CD4-positive, alpha-beta T cell treated with Interleukin-15 for 1 hour (primary cell): ENCODE measurements around the gene ARHGAP42.

ENCODE experiments used
- DNase-seq: peaks from one replicate; pipeline ENCODE4 v3.0.0-alpha.2; 2020

ARHGAP42 gene

GRCh38 chr11:100808904-100809491, 121.9 kb downstream of the ARHGAP42 start:
- no peak for DNase-seq

DNA sequence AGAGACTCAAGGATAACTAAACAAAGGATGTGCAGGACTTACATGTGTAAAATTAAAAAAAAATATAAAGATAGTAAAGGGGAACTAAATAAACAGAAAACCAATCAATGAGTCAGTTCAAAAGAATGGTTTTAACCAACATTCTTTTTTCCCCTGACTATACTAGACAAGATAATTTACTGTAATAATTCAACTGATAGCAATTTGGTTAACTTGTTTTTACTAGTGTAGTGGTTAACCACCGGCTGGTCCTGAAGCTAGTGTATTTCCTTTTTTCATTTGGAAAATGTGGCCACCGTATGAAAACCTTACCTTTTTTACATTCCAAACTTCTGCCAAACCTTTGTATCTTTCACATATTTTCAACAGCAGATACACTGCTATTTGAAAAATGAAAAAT, 123.1 kb downstream of the ARHGAP42 start:
- no peak for DNase-seq

GRCh38 chr11:100810666-100811065, 123.6 kb downstream of the ARHGAP42 start:
- no peak for DNase-seq

DNA sequence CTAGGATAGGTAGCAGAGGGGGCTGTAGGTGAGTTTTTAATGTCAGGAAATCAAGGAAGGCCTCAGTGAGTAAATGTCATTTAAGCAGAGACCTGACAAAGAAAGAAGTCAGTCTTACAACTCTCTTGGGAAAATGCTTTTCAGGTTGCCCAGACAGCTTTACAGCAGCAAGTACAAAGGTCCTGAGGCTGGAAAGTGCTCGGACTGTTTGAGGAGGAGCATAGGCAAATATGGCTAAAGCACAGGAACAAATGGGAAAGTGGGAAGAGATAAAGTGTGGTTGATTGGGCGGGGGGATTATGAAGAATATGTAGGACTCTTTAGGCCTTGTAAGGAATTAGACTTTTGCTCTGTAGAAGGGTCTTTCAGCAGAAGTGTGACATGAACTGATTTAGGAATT, 125.4 kb downstream of the ARHGAP42 start:
- no peak for DNase-seq

- DNase-seq: no peak
Observed at GRCh38 chr11:100815787-100816330, 128.8 kb downstream of the ARHGAP42 start.

DNA sequence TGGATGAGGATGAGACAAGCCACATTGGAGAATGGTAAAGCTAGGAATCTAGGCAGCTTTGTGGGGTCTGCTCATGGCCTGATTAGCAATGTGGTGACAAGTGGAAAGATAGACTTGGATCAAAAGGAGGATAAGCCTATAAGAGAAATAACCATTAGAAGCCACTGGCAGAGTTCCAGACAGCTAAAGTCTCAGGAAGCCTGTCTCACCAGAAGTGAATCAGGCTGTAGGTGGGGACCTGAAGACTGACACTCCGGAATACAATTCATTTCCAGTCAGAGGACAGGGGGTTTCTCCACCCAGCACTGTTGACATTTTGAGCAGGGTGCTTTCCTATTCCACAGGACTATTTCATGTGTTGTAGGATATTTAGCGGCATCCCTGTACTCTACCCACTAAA, 129.7 kb downstream of the ARHGAP42 start:
- DNase-seq: no peak

- DNase-seq: no peak
Observed at GRCh38 chr11:100817620-100818019, 130.5 kb downstream of the ARHGAP42 start.

DNA sequence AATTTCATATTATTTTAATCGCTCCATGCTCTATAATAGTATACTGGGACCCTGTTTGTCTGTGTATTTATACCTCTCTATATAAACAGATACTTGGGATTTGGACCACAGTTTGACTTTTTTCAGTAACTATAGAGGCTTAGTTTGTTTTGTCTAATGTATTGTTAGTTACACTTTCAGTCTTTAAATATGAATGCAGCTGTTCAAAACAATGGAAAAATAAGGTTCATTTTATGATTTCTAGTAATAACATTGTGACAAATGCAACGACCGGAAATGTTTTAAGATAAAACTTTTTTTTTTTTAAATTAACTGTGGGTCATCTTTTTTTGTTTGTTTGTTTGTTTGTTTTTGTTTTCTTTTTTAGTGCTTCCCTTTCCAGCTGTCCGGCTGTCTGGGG, 133.5 kb downstream of the ARHGAP42 start:
- no peak for DNase-seq

DNA sequence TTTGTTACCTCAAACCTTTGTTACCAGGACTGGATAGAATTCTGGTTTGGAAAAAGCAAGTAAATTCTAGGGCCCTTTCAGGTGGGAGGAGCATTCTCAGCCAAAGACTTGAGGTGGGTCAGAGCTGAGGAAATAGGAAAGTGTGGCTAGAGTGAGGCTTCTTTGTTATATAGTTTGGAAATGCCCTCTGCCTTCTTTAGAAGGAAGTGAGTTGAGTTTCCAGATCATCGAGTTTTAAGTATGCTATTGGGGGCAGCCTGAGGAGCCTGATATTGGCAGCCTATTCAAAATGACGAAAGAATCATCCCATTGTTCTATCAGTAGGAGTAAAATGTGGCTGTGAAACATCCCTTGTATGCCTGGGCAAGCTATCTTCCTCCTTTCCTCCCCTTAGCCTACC, 134.1 kb downstream of the ARHGAP42 start:
- no peak for DNase-seq

DNA sequence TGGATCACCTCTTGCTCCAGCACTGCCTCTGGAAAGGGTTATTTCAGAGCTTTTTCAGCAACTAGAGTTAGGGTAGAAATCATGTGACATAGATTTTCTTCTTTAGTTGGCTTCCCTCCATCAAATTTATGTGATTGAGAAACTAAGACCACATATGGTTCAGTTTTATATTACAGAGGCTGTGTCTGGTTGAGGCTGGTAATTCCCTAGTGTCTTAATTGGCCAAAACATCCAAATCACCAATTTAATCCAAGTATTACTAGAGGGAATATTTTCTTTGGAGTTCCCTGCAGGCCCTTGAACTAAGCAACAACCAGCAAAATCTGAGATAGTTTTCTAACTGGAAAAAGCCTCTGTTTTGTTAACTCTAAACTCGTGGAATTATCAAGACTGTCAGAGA, 136.3 kb downstream of the ARHGAP42 start:
- no peak for DNase-seq

- DNase-seq: no peak
Observed at GRCh38 chr11:100824041-100824809, 137.1 kb downstream of the ARHGAP42 start.

DNA sequence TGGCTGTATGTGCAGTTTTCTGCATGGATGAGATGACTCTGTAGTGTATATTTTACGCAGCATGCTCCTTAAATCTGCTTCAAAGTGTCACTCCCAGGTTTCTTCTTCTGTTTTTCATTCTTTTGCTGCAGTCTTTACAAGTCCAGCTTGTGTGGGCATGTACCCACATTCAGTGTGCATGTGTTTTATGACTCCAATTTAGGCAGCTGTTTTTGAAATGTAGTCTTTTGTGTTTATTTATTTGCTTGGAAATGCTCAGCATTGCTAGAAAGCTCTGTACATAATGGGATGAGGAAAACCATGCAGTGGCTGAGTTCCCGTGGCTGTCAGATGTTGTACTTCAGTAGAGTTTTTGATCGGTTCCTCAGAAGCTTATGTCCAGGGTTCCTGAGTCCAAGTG, 138.5 kb downstream of the ARHGAP42 start:
- no peak for DNase-seq

DNA sequence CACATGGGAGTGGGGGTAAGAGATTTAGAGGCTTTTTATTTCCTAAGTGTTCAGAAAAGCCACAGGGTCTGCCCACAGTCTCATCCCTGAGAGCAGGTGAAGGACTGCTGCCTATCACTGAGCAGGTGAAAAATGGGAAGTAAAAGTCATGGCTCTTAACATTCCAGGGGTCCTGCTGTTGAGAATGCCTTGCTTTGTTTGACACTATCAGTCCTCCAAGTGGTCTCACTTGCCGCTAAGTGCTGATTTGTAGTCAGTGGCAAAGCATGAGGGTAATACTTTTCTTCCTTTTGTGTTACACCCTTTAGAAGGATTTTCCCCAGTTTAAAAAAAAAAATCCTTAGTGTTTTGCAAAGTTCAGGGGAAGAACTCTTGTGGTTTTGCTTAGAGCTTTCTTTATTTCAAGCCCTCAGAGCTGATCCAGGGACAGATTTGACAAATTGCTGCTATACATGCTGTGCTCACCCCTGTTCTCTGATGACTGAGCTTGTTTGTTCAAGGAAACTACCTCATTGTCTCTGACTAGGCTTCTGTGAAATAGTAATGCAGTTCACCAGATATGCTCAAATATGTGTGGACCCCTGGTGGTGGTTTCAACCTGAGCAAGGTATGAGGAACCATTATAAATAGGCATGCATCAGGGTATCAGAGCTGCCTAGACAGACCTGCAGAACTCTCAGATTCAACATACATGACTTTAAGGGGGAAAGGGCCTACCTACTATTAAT, 141.0 kb downstream of the ARHGAP42 start:
- no peak for DNase-seq

DNA sequence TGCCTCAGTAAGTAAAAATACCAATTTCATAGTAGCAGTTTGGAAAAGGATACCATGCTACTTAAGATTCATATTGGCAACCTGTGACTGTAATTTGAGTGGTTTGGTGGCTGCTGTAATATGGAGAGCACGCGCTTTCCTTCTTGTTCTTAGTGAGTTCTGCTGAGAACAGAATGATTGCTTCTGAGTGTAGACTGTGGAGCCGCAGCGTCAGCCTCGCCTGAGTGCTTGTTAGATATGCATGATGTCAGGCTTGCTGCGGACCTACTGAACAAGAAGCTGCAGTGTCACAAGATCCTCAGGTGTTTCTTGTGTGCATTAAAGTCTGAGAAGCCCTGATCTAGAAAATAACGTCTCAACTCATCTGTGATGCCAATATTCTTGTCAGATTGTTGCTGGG, 143.2 kb downstream of the ARHGAP42 start:
- no peak for DNase-seq

DNA sequence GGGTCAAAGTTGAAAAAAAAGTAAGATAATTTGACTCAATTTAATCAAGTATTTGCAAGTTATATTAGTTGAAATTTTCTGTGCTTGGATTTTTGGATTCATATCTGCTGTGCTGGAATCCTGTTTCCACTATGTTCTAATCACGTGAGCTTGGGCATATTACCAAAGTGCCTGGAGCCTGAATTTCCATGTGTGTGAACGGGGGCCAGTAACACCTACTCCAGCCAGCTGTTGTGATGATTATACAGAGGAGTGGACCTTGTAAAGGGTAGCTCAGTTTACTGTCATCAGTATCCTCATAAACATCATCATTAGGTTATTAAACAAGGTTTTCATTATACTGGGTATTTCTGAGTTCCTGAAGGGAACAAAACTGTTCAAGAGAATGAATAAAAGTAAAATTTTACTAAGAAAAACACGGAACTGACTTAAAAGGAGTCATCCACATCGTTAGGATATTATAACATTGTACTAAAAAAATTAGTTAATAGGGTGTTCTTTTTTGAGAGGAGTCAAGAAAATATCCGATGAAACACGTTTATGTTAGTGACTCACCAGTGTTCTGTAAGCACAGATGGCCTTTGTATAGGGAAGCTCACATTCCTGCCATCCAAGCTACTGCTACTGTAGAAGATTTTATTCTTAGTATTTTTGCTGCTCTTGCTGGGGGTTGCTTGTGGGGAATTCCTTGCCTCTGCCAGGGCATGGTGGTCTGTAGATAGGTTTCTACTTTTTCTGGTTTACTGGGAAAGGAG, 144.1 kb downstream of the ARHGAP42 start:
- no peak for DNase-seq

- DNase-seq: no peak
Observed at GRCh38 chr11:100831929-100832494, 144.9 kb downstream of the ARHGAP42 start.

GRCh38 chr11:100832829-100833228, 145.7 kb downstream of the ARHGAP42 start:
- DNase-seq: no peak

DNA sequence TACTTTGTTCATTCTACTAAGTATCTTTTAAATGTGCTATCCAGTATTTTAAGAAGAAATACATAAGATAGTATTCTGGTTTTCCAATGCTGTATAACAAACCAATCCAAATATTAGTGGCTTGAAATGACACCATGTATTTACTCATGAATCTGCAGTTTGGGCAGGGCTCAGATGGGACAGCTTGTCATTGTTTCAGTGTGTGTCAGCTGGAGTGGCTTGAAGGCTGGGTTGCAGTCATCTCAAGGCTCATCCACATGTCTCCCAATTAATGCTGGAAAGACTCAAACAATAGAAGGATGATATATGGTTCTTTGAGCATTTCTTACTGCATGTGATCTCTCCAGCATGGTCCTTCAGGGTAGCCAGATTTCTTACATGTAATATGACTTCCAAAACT, 146.2 kb downstream of the ARHGAP42 start:
- DNase-seq: no peak

DNA sequence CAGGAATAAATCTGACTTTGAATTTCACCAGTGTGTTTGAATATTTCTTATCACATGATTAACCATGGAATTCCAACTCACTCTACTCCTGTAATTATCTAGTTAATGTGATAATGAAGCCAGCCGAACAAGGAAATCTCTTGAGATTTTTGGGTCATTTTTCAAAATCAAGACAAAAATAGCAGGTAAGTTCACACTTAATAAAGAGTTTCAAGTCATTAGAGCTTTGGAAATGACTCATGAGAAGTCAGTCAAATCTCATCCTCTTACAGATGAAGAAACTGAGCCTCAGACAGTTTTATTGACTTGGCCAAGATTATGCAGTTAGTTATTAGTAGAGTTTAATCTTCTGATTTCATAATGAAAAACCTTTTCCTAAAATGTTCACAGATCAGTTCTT, 148.8 kb downstream of the ARHGAP42 start:
- DNase-seq: no peak

DNA sequence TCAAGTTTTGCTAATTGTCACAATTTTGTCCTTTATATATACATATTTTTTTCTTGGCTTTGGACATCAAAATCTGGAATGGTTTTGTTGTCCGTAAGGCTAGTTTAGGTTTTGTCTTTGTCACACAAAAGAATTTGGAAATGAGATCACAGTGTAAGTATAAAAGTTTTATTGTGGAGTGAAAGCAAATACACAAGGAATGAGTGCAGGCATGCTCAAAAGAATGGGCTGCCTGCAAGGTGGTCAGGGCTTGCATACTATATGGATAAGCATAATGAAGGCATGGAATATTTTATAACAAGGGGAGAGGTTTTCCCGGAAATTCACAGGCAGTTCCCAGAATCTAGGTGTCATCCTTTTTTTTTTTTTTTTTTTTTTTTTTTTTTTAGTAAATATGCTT, 150.2 kb downstream of the ARHGAP42 start:
- no peak for DNase-seq

DNA sequence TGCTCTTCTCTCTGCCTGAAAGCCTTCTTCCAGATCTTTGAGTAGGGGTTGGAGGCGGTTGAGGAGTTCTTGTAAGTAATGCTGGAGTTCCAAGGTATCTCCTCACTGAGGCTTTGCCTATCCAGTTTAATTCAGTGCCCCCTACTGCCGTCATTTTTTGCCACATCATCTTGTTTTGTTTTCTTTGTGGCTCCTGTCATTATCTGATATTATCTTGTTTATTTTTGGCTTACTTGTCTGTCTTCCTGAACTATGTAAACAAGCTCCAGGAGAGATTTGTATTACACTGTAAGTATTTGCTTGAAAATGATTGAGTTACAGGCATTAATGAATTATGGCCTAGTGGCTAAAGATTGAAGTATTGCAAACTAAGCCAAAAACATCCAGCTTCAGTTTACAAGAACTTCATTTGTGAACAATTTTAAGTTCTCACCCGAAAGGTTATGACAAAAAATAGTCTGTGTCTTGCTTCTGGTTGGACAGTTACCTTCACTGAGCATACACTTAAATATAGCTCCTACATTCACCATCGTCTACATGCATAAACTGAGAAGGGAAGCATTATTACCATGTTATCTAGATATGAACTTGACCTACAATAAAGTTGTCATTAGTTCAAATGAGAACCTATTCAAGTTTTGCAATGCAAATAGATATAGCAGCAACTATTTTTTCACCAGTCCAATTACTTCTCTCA, 154.8 kb downstream of the ARHGAP42 start:
- DNase-seq: no peak

- no peak for DNase-seq
Observed at GRCh38 chr11:100847696-100848216, 160.7 kb downstream of the ARHGAP42 start.
